Skin epidermis (tissue), 12 donors: Measurements from ENCODE around the gene COG7.
"Not testable (repeated sequence)": the region's sequence is repeated elsewhere in the genome, so short reads cannot be mapped to it uniquely, and the experiment has no call there.

Experiments
- H3K27ac ChIP-seq, 21 experiments: fragments of 200-600 bp; sonication (generic) in 11 of 21; one replicate each; pipeline ENCODE4 v1.5.0; 2020; ENCODE audit warnings: mild to moderate bottlenecking in 3 of 21, inconsistent platforms in 2 of 21, moderate library complexity in 2 of 21
- H3K4me3 ChIP-seq, 7 experiments: fragments of 200-600 bp; sonication (generic) in 2 of 7; one replicate each; pipeline ENCODE4 v1.5.0; 2020; ENCODE audit warnings: inconsistent platforms in 2 of 7, mild to moderate bottlenecking in 2 of 7, moderate library complexity in 1 of 7

COG7 gene

DNA sequence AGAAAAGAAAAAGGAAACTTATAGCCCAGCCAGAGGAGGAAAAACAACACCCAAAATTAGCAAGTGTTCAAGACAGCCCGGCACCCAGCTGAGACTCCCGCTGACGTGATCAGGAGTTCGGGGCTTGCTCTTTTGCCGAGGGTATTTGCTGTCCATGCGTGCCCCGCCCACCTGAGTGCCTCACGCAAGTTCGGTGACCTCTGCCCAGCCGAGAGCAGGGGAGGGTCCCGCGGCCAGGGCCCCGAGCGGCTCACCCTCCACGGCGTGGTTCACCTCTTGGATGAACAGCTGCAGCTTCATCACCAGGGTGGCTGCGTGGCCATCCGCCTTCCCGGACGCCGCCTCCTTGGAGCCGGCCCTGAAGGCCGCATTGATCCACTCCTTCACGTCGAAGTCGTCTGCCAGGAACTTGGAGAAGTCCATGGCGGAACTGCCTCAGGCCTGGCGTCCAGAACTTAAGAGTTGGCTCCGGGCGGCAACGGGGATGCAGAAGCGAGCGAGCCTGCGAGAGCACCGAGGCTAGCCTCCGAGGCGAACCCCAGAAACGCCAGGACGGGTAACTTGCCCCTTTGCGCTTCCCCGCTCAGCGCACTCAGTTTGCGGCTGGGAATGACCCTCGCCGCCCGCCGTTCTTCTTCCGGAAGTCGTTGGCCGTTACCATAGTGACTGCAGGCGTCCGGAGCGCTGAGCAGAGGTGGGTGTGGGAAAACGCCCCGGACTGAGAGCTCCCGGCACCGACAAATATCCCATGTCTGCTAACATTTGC lies at the start of gene COG7:
Gene COG7, minus strand, starts transcription at position 618 of the 766 bp plus-strand sequence. Its CDS starts 195 bp downstream, at position 423.
- Histone ChIP-seq H3K27ac (peak within 1 kb of the TSS; percentile 52 to 95 (median 87)), H3K4me3 (peak within 1 kb of the TSS; percentile 64 to 96 (median 81))

- Histone ChIP-seq H3K27ac (peak overlapping the region in 1 of 21 experiments; percentile 4), H3K4me3 (no peak overlapping the region)
Measured at GRCh38 chr16:23502466-23502865, 49.5 kb upstream of the COG7 start.

GRCh38 chr16:23501291-23501690 lies 48.3 kb upstream of the COG7 start:
- Histone ChIP-seq H3K27ac (peak overlapping the region in 1 of 21 experiments; percentile 28), H3K4me3 (no peak overlapping the region)

DNA sequence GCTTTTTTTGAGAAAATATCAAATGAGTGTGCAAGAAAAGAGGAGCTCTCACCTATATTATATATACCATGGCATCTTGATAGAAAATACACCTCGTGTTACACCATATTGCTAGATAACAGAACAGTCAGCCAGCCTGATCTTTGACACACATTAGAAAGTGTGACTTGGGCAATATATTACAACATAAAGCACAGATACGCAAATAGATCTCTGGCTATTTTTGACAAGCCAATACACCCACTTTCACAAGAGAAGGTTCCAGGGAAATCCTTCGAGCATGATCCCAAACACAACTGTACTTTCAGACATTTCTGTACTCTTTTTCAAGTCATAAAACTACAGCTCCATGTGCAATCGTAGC lies 47.9 kb upstream of the COG7 start:
- Histone ChIP-seq H3K27ac (peak overlapping the region in 2 of 21 experiments; percentile 28 to 37), H3K4me3 (no peak overlapping the region)

GRCh38 chr16:23500212-23500861 lies 47.3 kb upstream of the COG7 start:
- Histone ChIP-seq H3K27ac (peak overlapping the region in 7 of 21 experiments; percentile 1 to 54 (median 36)), H3K4me3 (no peak overlapping the region)

DNA sequence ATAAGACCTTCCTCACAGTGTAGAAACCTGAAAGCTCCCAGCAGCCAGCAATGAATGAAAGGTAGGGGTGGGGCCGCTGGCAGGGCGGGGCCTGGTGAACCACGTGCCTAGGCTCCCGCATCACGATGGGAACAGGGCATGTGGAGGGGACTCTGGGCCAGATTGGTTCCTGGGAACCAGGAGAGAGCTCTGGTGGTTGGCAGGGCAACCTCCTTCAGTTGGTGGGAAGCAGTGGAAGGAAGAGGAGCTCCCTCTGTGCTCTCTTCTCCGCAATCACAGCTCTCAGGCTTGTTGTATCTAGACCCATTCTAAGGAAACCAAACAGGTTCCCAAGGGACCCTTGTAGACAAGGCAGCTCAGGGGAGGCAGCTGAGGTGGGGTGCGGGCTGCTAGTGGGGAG lies 46.8 kb upstream of the COG7 start:
- H3K4me3 ChIP-seq, result no peak overlapping the region
- peak overlapping the region in 6 of 21 experiments; percentile 1 to 54 (median 28) for H3K27ac ChIP-seq

DNA sequence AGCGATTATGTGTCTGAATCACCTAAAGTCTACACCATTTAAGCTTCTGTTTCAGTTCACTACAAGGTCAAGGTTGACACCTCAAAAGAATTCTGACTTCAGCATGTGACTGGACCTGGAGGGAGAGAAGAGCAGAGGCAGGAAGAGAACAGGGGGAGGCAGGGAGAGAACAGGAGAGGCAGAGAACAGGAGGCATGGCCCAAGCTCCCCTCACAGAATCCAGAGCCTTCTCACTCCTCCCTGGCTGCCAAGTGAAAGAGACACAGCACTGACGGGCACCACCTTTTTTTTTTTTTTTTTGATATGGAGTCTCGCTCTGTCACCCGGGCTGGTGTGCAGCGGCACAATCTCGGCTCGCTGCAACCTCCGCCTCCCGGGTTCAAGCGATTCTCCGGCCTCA lies 45.9 kb upstream of the COG7 start:
- H3K27ac ChIP-seq, result peak overlapping the region in 2 of 21 experiments; percentile 19 to 32

DNA sequence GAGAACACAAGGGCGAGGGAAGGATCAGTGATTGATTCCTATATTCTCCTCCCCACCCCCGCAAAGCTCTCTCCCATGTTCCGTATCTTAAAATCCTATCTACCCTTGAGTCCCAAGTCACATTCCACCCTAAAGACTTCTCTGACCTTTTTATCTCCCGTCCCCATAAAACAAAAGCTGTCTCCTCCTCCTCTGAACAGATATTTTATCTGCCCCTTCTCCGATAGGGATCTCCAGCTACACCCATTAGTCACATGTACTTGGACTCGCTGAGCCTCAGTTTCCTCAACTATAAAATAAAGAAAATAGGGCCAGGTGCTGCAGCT lies 44.5 kb upstream of the COG7 start:
- H3K27ac ChIP-seq, result peak overlapping the region in 11 of 21 experiments; percentile 3 to 62 (median 47)
- H3K4me3 ChIP-seq, result no peak overlapping the region

More for the DNA sequence above, 45.9 kb upstream of the COG7 start:
- H3K4me3 ChIP-seq, result no peak overlapping the region

GRCh38 chr16:23496821-23497542 lies 44.0 kb upstream of the COG7 start:
- H3K4me3 ChIP-seq, result no peak overlapping the region
- peak overlapping the region in 13 of 21 experiments; percentile 30 to 62 (median 47) for H3K27ac ChIP-seq

- H3K4me3 ChIP-seq, result no peak overlapping the region
- H3K27ac ChIP-seq, result no peak overlapping the region
Measured at GRCh38 chr16:23495671-23496070, 42.7 kb upstream of the COG7 start.

DNA sequence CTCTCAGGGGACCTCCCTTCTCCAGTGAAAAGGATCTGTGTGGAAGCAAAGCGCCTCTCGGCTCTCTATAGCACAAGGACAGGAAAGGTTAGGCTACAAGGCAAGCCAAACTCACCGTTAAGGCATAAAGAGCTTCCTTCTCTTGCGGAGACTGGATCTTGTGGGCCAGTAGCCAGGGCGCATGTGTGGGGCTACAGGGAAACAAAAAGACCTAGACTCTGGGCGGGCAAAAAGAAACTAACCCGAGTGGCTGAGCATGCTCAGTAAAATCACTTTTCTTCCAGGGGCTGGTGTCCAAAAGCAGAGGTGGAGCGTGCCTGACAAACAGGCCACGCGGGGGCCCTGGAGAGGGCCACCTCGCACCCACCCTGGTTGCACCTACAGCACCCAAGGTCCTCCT lies 41.2 kb upstream of the COG7 start:
- Histone ChIP-seq H3K4me3 (no peak overlapping the region), H3K27ac (peak overlapping the region in 4 of 21 experiments; percentile 5 to 34 (median 16))

GRCh38 chr16:23491490-23492391 lies 38.8 kb upstream of the COG7 start:
- Histone ChIP-seq H3K4me3 (no peak overlapping the region), H3K27ac (peak overlapping the region in 9 of 21 experiments; percentile 17 to 63 (median 60))

DNA sequence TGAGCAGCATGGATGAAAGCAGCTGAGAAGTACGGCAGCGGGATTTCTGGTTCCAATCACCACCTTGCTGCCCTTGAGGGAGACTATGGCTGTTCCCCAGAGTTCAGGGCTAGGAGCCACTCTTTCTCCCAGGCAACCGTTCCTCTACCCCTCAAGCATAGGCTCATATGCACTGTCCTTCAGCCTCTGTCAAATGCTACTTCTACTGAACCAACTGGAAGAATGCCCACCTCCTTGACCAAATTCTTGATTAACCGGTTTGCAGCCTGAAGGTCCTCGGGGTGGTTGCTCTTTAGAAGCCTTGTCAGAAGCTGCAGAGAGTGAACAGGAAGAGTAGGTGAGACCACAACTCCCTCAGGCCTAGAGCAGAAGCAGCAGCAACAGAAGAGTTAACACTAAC lies 33.5 kb upstream of the COG7 start:
- Histone ChIP-seq H3K4me3 (no peak overlapping the region), H3K27ac (no peak overlapping the region)

- Histone ChIP-seq H3K27ac (no peak overlapping the region), H3K4me3 (no peak overlapping the region)
Measured at GRCh38 chr16:23485841-23486240, 32.9 kb upstream of the COG7 start.

- H3K27ac ChIP-seq, result no peak overlapping the region
- H3K4me3 ChIP-seq, result no peak overlapping the region
Measured at GRCh38 chr16:23485257-23485614, 32.2 kb upstream of the COG7 start.

- H3K27ac ChIP-seq, result no peak overlapping the region
- H3K4me3 ChIP-seq, result no peak overlapping the region
Measured at GRCh38 chr16:23484510-23485256, 31.7 kb upstream of the COG7 start.

GRCh38 chr16:23483492-23483891 lies 30.5 kb upstream of the COG7 start:
- H3K4me3 ChIP-seq, result not testable (repeated sequence)
- H3K27ac ChIP-seq, result peak overlapping the region in 2 of 21 experiments; percentile 5 to 65

DNA sequence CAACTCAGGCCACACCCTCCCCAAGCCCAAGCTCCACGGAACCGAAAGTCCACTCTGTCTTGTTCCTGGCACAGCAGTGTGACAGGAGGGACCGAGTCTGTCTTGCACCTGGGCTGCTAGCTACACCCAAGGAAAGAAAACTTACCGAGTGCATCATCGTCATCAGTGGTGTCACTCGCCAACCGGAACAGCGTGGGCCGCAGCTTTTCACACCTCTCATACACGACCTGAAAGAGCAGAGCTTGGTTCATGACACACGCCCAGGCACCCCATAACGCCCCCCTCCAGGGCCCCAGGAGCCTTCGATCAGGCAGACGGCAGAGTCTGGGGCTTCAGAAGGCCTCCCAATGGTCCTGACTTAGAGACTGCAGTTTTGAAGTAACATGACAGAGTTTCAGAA lies 29.8 kb upstream of the COG7 start:
- no peak overlapping the region for H3K4me3 ChIP-seq
- H3K27ac ChIP-seq, result peak overlapping the region in 1 of 21 experiments; percentile 65

- H3K27ac ChIP-seq, result no peak overlapping the region
- no peak overlapping the region for H3K4me3 ChIP-seq
Measured at GRCh38 chr16:23480257-23480656, 27.3 kb upstream of the COG7 start.
